ENCODE results near the gene SDCBP2. TPM values are rescaled to one million over a fixed set of nuclear protein-coding genes. Genes with fewer than 3 reads are reported as not detected.

SDCBP2 gene
- total and polyA plus RNA-seq, 10 of the 15 experiments (the other 5 are each of a cell fraction or from before 2014, with no cell fraction given): 0.16 to 2.4 (median 1.1) TPM; not detected in 1

DNA sequence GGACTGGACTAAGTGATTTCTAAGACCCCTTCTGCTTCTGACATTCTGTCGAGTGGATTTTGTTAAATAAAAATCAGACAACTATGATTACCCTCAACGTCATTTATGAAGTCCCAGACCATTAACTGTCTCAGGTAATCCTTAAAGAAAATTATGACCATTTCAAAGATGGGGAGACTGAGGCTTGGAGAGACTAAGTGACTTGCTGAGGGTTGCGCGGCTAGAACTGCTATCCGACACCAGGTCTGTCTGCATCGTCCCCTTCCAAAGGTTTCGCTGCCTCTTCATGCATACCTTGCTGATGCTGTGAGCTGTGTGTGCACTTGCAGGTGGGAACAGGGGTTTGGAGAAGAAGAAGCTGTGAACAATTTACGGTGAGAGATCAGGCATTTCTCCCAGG is 59.7 kb downstream of the SDCBP2 start:
- no peak for FAIRE-seq
- Histone ChIP-seq H3K79me2 (ENCODE audit: control insufficient read depth, insufficient read depth, low read length) (no peaks in the 10 kb centered on the region), H3K4me2 (ENCODE audit: control insufficient read depth, insufficient read depth) (no peak overlapping the region), H3K27me3 (replicated peaks in 1 of 2; ENCODE audit: control insufficient read depth in 2 of 2, insufficient read depth in 2 of 2, low read length in 1 of 2) (peaks cover 3 to 8% of the 10 kb centered on the region in 2 experiments), H3K4me1 (ENCODE audit: control insufficient read depth, insufficient read depth, low read length) (no peaks in the 10 kb centered on the region), H3K9me3 (replicated peaks; ENCODE audit: control insufficient read depth, insufficient read depth, low read length) (no peaks in the 10 kb centered on the region), H3K4me3 (no peak overlapping the region), H3K27ac (ENCODE audit: control insufficient read depth, insufficient read depth) (no peak overlapping the region), H2AFZ (ENCODE audit: control insufficient read depth, low read depth, low read length) (no peak overlapping the region), H3K9ac (ENCODE audit: control insufficient read depth, insufficient read depth, low read length) (no peak overlapping the region), H4K20me1 (ENCODE audit: control insufficient read depth, insufficient read depth) (no peaks in the 10 kb centered on the region), H3K36me3 (ENCODE audit: control insufficient read depth in 2 of 2, insufficient read depth in 2 of 2, low read length in 1 of 2) (no peaks in the 10 kb centered on the region)
- BruUV-seq (replicated peaks): no TSS peak
- CTCF ChIA-PET: no interaction called here
- intact Hi-C loops (cut with micrococcal nuclease; ENCODE audit: unreplicated experiment) (no loop called here), in situ Hi-C loops (cut with MboI) (no loop called here)
- POLR2A ChIA-PET: no interaction called here
- 81% methylated on average over 8 of the region's 8 CpGs for WGBS (ENCODE audit: insufficient coverage, insufficient replicate concordance, low lambda C conversion rate, missing lambda C conversion rate)
- DNase-seq (ENCODE audit: low read depth, low spot score): no peak
- RAD21 ChIA-PET (ENCODE audit: unreplicated experiment): no interaction called here
- ATAC-seq: no peak
- SMC1A ChIA-PET (ENCODE audit: uncharacterized antibody, unreplicated experiment): no interaction called here
- TF ChIP-seq, protein P1, sequence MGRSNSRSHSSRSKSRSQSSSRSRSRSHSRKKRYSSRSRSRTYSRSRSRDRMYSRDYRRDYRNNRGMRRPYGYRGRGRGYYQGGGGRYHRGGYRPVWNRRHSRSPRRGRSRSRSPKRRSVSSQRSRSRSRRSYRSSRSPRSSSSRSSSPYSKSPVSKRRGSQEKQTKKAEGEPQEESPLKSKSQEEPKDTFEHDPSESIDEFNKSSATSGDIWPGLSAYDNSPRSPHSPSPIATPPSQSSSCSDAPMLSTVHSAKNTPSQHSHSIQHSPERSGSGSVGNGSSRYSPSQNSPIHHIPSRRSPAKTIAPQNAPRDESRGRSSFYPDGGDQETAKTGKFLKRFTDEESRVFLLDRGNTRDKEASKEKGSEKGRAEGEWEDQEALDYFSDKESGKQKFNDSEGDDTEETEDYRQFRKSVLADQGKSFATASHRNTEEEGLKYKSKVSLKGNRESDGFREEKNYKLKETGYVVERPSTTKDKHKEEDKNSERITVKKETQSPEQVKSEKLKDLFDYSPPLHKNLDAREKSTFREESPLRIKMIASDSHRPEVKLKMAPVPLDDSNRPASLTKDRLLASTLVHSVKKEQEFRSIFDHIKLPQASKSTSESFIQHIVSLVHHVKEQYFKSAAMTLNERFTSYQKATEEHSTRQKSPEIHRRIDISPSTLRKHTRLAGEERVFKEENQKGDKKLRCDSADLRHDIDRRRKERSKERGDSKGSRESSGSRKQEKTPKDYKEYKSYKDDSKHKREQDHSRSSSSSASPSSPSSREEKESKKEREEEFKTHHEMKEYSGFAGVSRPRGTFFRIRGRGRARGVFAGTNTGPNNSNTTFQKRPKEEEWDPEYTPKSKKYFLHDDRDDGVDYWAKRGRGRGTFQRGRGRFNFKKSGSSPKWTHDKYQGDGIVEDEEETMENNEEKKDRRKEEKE (IDR thresholded peaks at IDR 0.05): no peak
- TF ChIP-seq ZNF384 (IDR thresholded peaks at IDR 0.05; ENCODE audit: borderline replicate concordance, low read depth, low read length): no peak
- no peak for TF ChIP-seq CHD2 (IDR thresholded peaks at IDR 0.05; ENCODE audit: borderline replicate concordance, low read depth, low read length)
- TF ChIP-seq, protein P2, sequence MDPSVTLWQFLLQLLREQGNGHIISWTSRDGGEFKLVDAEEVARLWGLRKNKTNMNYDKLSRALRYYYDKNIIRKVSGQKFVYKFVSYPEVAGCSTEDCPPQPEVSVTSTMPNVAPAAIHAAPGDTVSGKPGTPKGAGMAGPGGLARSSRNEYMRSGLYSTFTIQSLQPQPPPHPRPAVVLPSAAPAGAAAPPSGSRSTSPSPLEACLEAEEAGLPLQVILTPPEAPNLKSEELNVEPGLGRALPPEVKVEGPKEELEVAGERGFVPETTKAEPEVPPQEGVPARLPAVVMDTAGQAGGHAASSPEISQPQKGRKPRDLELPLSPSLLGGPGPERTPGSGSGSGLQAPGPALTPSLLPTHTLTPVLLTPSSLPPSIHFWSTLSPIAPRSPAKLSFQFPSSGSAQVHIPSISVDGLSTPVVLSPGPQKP (IDR thresholded peaks at IDR 0.05; ENCODE audit: low read depth, low read length): no peak
- no peak for TF ChIP-seq TARDBP (IDR thresholded peaks at IDR 0.05; ENCODE audit: borderline replicate concordance)
- no peak for TF ChIP-seq TAF1 (IDR thresholded peaks at IDR 0.05; ENCODE audit: borderline replicate concordance, low read depth, low read length)
- TF ChIP-seq BACH1 (IDR thresholded peaks at IDR 0.05; ENCODE audit: borderline replicate concordance): no peak
- TF ChIP-seq, protein P3, sequence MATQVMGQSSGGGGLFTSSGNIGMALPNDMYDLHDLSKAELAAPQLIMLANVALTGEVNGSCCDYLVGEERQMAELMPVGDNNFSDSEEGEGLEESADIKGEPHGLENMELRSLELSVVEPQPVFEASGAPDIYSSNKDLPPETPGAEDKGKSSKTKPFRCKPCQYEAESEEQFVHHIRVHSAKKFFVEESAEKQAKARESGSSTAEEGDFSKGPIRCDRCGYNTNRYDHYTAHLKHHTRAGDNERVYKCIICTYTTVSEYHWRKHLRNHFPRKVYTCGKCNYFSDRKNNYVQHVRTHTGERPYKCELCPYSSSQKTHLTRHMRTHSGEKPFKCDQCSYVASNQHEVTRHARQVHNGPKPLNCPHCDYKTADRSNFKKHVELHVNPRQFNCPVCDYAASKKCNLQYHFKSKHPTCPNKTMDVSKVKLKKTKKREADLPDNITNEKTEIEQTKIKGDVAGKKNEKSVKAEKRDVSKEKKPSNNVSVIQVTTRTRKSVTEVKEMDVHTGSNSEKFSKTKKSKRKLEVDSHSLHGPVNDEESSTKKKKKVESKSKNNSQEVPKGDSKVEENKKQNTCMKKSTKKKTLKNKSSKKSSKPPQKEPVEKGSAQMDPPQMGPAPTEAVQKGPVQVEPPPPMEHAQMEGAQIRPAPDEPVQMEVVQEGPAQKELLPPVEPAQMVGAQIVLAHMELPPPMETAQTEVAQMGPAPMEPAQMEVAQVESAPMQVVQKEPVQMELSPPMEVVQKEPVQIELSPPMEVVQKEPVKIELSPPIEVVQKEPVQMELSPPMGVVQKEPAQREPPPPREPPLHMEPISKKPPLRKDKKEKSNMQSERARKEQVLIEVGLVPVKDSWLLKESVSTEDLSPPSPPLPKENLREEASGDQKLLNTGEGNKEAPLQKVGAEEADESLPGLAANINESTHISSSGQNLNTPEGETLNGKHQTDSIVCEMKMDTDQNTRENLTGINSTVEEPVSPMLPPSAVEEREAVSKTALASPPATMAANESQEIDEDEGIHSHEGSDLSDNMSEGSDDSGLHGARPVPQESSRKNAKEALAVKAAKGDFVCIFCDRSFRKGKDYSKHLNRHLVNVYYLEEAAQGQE (IDR thresholded peaks at IDR 0.05; ENCODE audit: low read depth, low read length): no peak
- TF ChIP-seq, protein P4, sequence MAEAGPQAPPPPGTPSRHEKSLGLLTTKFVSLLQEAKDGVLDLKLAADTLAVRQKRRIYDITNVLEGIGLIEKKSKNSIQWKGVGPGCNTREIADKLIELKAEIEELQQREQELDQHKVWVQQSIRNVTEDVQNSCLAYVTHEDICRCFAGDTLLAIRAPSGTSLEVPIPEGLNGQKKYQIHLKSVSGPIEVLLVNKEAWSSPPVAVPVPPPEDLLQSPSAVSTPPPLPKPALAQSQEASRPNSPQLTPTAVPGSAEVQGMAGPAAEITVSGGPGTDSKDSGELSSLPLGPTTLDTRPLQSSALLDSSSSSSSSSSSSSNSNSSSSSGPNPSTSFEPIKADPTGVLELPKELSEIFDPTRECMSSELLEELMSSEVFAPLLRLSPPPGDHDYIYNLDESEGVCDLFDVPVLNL (IDR thresholded peaks at IDR 0.05; ENCODE audit: low read depth, low read length): no peak
- no peak for TF ChIP-seq MEF2A (IDR thresholded peaks at IDR 0.05; ENCODE audit: insufficient read depth, low read depth, low read length)
- TF ChIP-seq EZH2 (IDR thresholded peaks at IDR 0.05; ENCODE audit: borderline replicate concordance, control insufficient read depth, low read depth, low read length): no peak
- TF ChIP-seq, protein P5, sequence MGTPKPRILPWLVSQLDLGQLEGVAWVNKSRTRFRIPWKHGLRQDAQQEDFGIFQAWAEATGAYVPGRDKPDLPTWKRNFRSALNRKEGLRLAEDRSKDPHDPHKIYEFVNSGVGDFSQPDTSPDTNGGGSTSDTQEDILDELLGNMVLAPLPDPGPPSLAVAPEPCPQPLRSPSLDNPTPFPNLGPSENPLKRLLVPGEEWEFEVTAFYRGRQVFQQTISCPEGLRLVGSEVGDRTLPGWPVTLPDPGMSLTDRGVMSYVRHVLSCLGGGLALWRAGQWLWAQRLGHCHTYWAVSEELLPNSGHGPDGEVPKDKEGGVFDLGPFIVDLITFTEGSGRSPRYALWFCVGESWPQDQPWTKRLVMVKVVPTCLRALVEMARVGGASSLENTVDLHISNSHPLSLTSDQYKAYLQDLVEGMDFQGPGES (IDR thresholded peaks at IDR 0.05): no peak
- no peak for TF ChIP-seq SUZ12 (IDR thresholded peaks at IDR 0.05; ENCODE audit: unreplicated experiment)
- no peak for TF ChIP-seq ZNF622 (IDR thresholded peaks at IDR 0.05)
- TF ChIP-seq RAD21 (IDR thresholded peaks at IDR 0.05; ENCODE audit: insufficient read depth, low read depth, low read length): no peak

Data from GM12878 (cell line).